Activated T-cell treated with anti-CD3 and anti-CD28 coated beads, Interleukin-2, amount 50 U/mL, for 48 hours (primary cell): ENCODE results near the gene GRID1.

ENCODE experiments used
- DNase-seq, 2 experiments: peaks; one replicate each; pipeline ENCODE4 v3.0.0-alpha.2; 2020

The GRID1 gene

DNA sequence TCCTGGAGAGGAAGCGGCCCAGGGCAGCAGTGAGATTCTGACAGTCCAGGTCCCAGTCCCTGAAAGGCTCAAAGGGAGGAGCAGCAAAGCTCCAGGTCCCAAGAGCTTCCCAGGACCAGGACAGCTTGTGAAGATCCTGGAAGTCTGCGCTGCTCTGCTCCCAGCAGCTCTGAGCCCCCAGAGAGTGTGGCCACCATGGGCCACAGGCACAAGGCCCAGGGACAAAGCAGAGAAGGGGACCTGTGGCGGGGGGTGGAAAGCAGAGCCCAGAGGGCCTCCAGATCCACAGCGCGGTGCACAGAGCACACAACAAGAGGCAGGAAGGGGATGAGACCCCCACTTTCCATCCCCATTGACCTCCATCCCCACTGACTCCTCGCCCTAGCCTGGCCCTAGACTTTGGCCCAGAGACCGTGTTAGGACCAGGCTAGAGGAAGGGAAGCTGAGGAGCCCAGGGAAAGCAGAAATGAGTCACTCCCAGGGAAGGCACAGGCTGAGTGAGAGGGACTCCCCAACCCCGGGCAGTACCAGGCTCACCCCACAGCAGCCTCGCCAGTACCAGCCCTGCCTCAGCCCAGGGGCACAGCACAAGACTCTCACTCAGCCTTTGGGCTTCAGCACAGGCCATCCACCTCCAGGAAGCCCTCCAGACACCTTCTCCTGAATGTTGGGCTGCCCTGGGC, 75.5 kb downstream of the GRID1 start:
- DNase-seq: peak in 1 of 2 experiments; percentile 14

DNA sequence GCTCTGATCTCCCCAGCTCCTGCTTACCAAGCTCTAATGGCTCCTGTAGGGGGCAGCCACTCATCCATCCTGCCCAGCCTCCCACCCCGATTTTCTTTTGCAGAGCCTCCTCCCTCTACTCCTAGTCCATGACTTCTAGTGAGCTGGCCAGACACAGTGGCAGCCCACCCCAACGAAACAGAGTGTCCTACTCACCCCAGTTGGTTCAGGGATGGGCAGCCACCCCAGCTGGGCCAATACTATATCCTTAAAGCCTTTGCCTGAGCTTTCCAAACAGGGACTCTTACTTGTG, 77.1 kb downstream of the GRID1 start:
- no peak for DNase-seq

GRCh38 chr10:86288695-86289576, 77.7 kb downstream of the GRID1 start:
- DNase-seq: no peak

GRCh38 chr10:86287966-86288579, 78.5 kb downstream of the GRID1 start:
- peak in 1 of 2 experiments; percentile 7 for DNase-seq

DNA sequence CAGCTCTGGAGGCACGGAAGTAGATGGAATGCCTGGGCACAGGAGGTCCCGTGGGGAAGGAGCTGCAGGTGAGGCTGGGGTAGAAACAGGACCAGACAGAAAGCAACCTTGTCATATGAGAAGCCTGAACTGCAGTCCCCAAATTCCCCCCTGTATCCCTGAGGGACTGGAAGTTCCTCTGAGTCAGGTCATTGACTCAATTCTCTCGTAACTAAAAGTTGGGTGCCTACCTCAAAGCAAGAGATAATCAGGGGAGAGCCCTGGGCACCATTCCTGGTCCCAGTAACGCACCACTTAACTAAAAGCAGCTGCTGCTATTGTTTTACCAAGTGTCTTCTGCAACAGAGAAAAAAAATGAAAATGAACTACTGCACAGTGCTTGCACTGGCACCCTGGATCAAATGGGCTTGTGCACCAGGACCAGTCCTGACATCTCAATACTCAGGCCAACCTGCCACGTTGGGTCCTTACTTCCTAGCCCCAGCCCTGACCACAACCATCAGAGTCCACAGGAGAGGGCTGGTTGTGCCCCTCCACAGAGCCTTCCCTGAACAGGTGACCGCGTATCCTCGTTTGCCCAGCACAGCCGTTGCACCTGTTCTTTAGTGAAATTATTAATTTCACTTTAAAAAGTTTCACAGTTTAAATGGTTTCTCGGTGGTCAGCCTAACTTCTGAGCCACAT, 79.3 kb downstream of the GRID1 start:
- peak in 1 of 2 experiments; percentile 9 for DNase-seq

DNA sequence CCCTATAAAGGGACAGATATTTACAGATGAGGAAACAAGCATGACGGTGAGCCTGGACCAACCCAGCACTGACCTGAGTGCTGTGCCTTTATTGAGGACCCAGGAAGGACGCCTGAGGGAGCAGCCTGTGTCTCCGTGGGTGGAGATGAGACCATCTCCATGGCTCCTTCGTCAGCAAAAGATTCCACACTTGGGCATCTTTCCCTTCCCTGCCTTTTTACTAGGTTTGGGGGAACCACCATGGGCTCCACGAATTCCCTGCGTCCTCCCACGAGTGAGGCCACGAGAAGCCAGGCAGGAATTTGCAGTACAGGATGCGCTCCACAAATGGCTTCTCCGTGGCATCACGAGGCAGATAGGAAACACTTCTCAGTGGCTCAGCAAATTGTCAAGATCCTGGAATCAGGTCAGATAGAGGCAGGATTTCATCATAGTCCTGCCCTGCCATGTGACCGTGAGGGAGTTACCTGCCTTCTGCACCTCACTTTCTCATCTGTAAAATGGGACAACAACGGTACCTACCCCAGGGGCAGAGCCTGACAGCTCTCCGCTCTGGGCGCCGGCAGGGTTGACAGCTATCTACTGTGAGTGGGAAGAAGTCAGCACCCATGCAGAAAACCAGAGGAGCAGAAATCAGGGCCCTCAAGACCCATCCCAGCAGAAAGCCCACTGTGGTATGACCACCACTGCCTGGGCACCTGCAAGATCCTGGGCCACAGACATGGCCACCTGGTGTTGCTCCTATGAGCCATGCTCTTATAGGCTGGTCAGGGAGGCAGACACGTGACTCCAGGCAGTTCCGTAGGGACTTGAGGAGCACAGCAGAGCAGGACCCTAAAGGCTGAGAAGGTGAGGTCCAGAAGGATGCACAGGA, 80.1 kb downstream of the GRID1 start:
- DNase-seq: no peak

DNA sequence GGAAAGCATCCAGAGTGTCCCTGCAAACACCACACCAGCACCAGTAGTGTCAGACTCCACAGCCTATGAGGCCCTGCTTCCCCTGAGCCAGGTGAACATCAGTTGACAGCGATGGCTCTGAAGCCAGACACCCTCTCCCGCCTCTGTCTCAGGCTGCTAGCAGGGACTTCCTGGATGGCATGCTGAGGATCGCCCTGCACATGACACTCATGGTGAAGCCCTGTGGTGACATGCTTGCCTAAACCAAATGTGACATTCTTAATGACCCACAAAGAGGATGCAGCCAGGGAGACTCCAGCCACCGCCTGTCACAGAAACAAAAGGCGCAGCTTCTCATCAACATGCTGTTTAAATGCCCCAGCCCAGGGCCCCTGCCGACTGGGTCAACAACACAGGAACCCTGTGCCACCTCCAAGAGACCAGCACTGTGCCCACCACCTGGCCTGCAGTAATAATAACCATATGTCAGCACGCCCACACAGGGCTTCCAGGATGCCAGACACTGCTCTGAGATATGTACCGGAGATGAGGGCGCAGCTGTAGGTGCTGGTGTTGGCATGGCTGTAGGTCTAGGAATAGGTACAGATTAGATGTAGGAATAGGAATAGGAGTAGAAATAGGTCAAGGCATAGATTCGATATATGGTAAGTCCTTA, 81.3 kb downstream of the GRID1 start:
- no peak for DNase-seq

- DNase-seq: no peak
Measured at GRCh38 chr10:86284355-86285105, 82.1 kb downstream of the GRID1 start.

DNA sequence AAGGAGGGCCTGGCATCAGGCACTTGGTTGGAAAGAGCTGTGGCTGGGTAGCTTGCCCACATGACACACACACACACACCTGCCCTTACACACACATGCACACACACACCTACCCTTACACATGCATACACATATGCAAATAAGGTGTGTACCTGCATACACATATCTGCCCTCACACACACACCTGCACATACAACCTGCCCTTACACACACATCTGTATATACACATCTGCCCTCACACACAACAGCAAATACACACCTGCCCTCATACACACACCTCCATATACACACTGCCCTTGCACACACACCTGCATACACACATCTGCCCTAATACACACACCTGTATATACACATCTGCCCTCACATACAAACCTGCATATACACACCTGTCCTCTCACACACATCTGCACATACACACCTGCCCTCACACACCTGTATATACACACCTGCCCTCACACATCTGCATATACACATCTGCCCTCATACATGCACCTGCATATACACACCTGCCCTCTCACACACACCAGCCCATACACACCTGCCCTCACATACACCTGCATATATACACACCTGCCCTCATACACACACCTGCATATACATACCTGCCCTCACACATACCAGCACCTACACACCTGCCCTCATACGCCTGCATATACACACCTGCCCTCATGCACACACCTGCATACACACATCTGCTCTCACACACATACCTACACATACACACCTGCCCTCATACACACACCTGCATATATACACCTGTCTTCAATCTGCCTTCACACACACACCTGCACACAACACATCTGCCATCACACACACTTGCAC, 82.9 kb downstream of the GRID1 start:
- peak in 1 of 2 experiments; percentile 10 for DNase-seq

- DNase-seq: no peak
Measured at GRCh38 chr10:86282664-86283465, 83.7 kb downstream of the GRID1 start.

GRCh38 chr10:86281396-86281795, 85.2 kb downstream of the GRID1 start:
- no peak for DNase-seq

DNA sequence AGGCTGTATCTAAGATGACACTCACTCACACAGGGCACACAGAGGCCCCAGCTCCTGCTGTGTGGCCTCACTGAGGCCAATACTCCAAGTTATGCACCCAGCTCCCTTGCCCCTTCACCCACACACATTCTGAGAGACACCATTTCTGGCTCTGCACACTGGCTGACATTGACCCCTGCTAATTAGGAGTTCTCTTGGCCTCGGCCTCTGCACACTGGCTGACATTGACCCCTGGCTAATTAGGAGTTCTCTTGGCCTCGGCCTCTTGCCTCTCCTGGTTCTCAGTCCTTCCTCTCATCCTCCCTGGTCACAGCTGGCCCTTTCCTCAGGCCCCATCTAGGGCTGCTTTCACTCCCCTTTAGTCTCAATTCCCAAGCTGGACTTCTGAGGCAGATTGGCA, 97.3 kb downstream of the GRID1 start:
- DNase-seq: no peak

DNA sequence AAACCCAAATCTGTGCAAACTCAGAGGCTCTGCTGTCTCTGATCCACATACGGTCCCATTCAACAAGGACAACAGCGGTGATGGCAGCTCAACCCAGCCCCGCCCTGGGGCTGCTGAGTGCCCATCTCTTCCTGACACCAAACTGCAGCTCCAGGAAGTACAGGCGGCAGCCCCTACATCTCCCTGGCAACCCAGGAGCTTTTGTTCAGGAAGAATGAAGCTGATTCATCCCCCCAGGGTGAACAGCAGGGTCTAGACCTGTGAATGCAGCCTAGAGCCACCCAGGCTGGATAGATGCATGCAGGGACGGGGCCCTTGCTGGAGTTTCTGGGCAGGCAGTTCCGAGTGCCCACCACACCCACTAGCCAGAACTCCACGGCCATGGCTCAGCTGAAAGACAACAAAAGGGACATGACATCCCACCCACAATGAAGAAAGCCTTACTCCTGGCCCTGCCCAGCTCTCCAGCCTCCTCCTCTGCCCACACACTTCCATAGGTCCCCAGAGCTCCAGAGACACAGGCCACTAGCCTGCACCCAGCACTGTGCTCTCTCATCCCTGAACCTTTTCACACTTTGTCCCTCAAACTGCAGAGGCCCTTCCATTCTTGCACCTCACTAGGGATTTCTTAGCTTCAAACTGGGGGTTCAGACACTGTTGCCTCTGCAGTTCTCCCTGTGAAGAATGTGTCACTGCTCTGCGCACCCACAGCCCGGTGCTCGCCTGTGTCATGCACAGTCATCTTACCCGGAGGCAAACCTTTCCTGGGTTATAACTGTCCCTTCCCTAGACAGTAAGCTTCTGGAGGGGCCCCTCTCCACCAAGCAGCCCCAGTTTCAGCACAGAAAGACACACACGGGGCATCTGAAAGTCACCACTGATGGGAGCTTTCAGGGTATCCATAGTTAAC, 99.1 kb downstream of the GRID1 start:
- DNase-seq: no peak

GRCh38 chr10:86266446-86267242, 100.0 kb downstream of the GRID1 start:
- no peak for DNase-seq

GRCh38 chr10:86265895-86266259, 100.7 kb downstream of the GRID1 start:
- DNase-seq: no peak

DNA sequence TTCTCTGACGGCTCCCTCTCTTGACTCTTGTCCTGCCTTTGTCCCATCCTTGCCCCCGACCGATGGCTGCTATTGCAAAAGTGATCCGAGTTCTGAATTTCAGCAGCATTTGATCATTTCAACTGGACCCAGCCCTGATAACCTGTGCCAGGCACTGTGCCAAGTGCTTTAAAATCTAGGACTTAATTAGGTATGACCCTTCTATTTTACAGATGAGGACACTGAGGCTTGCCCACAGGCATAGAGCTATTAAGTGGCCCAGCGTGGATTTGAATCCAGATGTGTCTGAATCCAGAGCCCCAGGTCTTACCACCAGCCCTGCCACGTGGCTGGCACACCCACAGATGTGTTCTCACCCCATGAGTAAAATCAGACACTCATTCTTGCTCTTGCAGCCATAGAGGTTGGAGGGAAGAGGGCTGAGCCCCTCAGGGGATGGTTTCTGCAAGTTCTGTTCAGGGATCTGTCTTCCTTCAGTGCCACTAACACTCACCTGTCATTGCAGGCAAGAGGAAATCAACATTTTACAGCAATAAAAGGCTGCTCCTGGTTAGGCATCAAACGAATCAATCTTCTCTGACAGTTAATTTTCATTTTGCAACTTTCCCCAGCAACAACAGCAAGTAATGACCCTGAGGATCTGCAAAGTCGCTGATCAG, 101.2 kb downstream of the GRID1 start:
- no peak for DNase-seq
